DND-41 (cell line): ENCODE results near the gene C6orf89.

ENCODE experiments used
- ATAC-seq: fragments of 200-7000 bp; cut with Tn5 transposase; 3 replicates; pipeline ENCODE4 v1.9.1; 2021; ENCODE audit warnings: low read depth; ENCODE audit not compliant: insufficient read depth
- DNase-seq: peaks from one replicate; pipeline ENCODE4 v3.0.0-alpha.2; 2020
- H2AFZ ChIP-seq: 2 replicates; pipeline ENCODE4 v1.6.0; 2012; ENCODE audit warnings: low read depth, low read length
- H3K27ac ChIP-seq: 2 replicates; pipeline ENCODE4 v1.5.1; 2012; ENCODE audit warnings: low read length, inconsistent platforms
- H3K27me3 ChIP-seq: fragments of 200-600 bp; sonication (generic); 2 replicates; pipeline ENCODE4 v1.6.0; 2012; ENCODE audit warnings: low read length, mild to moderate bottlenecking, inconsistent platforms; ENCODE audit not compliant: insufficient read depth, poor library complexity
- H3K36me3 ChIP-seq: 2 replicates; pipeline ENCODE4 v1.5.1; 2012; ENCODE audit warnings: low read length, inconsistent platforms; ENCODE audit not compliant: insufficient read depth
- H3K4me1 ChIP-seq: 2 replicates; pipeline ENCODE4 v1.5.1; 2012; ENCODE audit warnings: mild to moderate bottlenecking, low read length; ENCODE audit not compliant: insufficient read depth
- H3K4me2 ChIP-seq: 2 replicates; pipeline ENCODE4 v1.6.0; 2012; ENCODE audit warnings: mild to moderate bottlenecking, moderate library complexity, low read length, inconsistent platforms; ENCODE audit not compliant: insufficient read depth
- H3K4me3 ChIP-seq, 2 experiments: fragments of 200-600 bp in 1 of 2; shearing (Covaris generic) in 1 of 2; 2 replicates each; pipeline ENCODE4 v1.5.1; 2012 to 2016; ENCODE audit warnings: inconsistent platforms in 2 of 2, low read length in 2 of 2, mild to moderate bottlenecking in 2 of 2, low read depth in 1 of 2, moderate library complexity in 1 of 2
- H3K79me2 ChIP-seq: 2 replicates; pipeline ENCODE4 v1.6.0; 2012; ENCODE audit warnings: low read length, inconsistent platforms; ENCODE audit not compliant: insufficient read depth
- H3K9ac ChIP-seq: 2 replicates; pipeline ENCODE4 v1.6.0; 2012; ENCODE audit warnings: low read depth, mild to moderate bottlenecking, inconsistent platforms, low read length, moderate library complexity
- H3K9me3 ChIP-seq: 2 replicates; pipeline ENCODE4 v1.5.1; 2012; ENCODE audit warnings: low read length, moderate library complexity, mild to moderate bottlenecking, inconsistent platforms; ENCODE audit not compliant: insufficient read depth, severe bottlenecking
- H4K20me1 ChIP-seq: 2 replicates; pipeline ENCODE4 v1.6.0; 2012; ENCODE audit warnings: low read length; ENCODE audit not compliant: insufficient read depth
- EZH2 ChIP-seq: IDR thresholded peaks from 3 replicates; pipeline ENCODE4 v1.6.1; 2012; ENCODE audit warnings: borderline replicate concordance, low read depth, mild to moderate bottlenecking, moderate library complexity, low read length, inconsistent platforms; ENCODE audit not compliant: severe bottlenecking
- TF ChIP-seq, protein P1 (sequence below): IDR thresholded peaks from 2 replicates; pipeline ENCODE4 v1.5.1; 2012; ENCODE audit warnings: borderline replicate concordance, low read length, moderate library complexity, mild to moderate bottlenecking; ENCODE audit not compliant: poor library complexity, severe bottlenecking; ENCODE audit errors: extremely low read depth

Gene C6orf89

DNA sequence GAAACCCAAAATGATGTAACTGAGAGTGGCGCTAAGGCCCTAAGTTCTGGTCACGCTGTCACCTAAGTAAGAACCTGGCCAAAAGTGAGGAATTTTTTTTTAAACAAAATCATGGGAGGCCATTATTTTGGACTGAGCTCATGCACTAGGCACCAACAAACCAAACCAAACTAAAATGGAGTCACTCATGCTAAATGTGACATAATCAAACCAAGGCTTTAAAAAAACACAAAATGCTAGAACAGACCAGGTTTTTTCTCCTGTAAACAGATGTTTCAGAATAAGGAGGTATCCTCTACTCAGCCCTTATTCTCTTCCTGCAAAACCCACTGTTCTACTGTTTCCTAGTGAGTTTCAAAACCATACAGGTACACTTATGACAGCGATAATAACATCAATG lies 1.1 kb upstream of the C6orf89 start:
- no peak overlapping the region for H3K4me2 ChIP-seq
- peaks cover 38% of the 10 kb centered on the region for H3K4me1 ChIP-seq
- no peak overlapping the region for H3K9ac ChIP-seq
- H3K79me2 ChIP-seq: peaks cover 37% of the 10 kb centered on the region
- no peaks in the 10 kb centered on the region for H3K36me3 ChIP-seq
- H3K27ac ChIP-seq: peak overlapping the region; percentile 97; the same call in 1 of the 2 replicates
- ATAC-seq: no peak
- peak overlapping the region; percentile 99; the same call in 1 of the 2 replicates for H2AFZ ChIP-seq
- no peak for DNase-seq
- H3K27me3 ChIP-seq: no peaks in the 10 kb centered on the region
- H3K9me3 ChIP-seq: peaks cover 3% of the 10 kb centered on the region
- H4K20me1 ChIP-seq: no peaks in the 10 kb centered on the region
- no peak overlapping the region for H3K4me3 ChIP-seq
- TF ChIP-seq, protein P1, sequence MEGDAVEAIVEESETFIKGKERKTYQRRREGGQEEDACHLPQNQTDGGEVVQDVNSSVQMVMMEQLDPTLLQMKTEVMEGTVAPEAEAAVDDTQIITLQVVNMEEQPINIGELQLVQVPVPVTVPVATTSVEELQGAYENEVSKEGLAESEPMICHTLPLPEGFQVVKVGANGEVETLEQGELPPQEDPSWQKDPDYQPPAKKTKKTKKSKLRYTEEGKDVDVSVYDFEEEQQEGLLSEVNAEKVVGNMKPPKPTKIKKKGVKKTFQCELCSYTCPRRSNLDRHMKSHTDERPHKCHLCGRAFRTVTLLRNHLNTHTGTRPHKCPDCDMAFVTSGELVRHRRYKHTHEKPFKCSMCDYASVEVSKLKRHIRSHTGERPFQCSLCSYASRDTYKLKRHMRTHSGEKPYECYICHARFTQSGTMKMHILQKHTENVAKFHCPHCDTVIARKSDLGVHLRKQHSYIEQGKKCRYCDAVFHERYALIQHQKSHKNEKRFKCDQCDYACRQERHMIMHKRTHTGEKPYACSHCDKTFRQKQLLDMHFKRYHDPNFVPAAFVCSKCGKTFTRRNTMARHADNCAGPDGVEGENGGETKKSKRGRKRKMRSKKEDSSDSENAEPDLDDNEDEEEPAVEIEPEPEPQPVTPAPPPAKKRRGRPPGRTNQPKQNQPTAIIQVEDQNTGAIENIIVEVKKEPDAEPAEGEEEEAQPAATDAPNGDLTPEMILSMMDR: no peak
- no peak for TF ChIP-seq EZH2

DNA sequence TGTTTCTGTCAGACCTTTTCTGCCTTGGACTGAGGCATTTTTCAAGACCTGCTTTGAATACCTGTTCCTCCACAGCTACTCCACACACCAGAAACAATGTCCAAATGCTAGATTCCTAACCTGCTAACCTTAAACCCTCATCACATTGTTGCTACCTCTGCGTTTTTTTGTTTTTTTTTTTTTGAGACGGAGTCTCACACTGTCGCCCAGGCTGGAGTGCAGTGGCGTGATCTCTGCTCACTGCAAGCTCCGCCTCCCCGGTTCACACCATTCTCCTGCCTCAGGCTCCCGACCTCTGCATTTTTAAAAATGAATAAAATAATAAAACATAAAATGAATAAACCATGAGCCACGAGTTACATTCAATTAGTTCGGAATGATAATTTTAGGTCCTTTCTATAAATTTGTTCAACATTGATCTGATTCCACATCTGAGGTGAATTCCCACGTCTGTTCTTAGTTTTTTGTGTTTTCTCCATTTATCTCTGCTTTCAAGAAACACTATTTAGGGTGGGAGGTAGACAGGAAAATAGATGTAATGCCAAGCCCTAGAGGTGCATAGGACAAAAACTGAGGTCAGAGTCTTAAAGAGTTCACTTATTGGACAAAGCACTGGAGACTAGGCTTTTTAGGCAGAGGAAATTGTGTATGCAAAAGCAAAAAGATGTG lies 1.3 kb downstream of the C6orf89 start:
- ATAC-seq: no peak
- no peak for TF ChIP-seq EZH2
- TF ChIP-seq, protein P1: no peak
- peaks cover 60% of the 10 kb centered on the region for H3K79me2 ChIP-seq

DNA sequence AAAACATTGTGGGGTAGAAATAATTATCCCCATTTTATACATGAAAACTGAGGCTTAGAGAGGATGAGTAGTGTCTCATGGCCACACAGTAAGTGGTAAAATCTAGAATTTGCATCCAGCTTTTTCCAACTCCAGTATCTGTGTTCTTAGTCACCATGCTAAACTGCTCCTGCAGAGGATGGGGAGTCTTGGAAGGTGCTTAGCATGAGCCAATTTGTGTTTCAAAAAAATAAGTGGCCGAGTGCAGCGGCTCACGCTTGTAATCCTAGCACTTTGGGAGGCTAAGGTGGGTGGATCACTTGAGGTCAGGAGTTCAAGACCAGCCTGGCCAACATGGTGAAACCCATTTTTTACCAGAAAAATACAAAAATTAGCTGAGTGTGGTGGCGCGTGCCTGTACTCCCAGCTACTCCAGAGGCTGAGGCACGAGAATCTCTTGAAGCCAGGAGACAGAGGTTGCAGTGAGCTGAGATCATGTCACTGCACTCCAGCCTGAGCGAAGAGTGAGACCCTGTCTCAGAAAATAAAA lies 2.4 kb downstream of the C6orf89 start:
- H3K27ac ChIP-seq: peak overlapping the region; percentile 91
- no peaks in the 10 kb centered on the region for H3K9me3 ChIP-seq
- no peaks in the 10 kb centered on the region for H4K20me1 ChIP-seq
- DNase-seq (no peak), ATAC-seq (no peak)
- no peaks in the 10 kb centered on the region for H3K27me3 ChIP-seq
- peaks cover 13% of the 10 kb centered on the region; the same call in 1 of the 2 replicates for H3K36me3 ChIP-seq
- peak overlapping the region; percentile 75 for H3K9ac ChIP-seq
- no peak for TF ChIP-seq EZH2
- TF ChIP-seq, protein P1: no peak
- H3K4me3 ChIP-seq: 0 out of 4 replicates have a peak overlapping the region, but pooled peaks of 1 of the 2 experiments have one; percentile 73
- H3K4me2 ChIP-seq: peak overlapping the region; percentile 60
- peaks cover 69% of the 10 kb centered on the region for H3K79me2 ChIP-seq
- no peak overlapping the region for H2AFZ ChIP-seq
- H3K4me1 ChIP-seq: peaks cover 41% of the 10 kb centered on the region

More for the DNA sequence above, 1.3 kb downstream of the C6orf89 start:
- H3K36me3 ChIP-seq: peaks cover 5% of the 10 kb centered on the region; the same call in 1 of the 2 replicates
- H4K20me1 ChIP-seq: no peaks in the 10 kb centered on the region
- peak overlapping the region; percentile 60 for H3K4me2 ChIP-seq
- peak overlapping the region; percentile 73 to 79 for H3K4me3 ChIP-seq
- peak overlapping the region; percentile 75 for H3K9ac ChIP-seq
- no peaks in the 10 kb centered on the region for H3K27me3 ChIP-seq
- no peaks in the 10 kb centered on the region for H3K9me3 ChIP-seq
- peak overlapping the region; percentile 79 for H2AFZ ChIP-seq
- H3K27ac ChIP-seq: peak overlapping the region; percentile 91
- H3K4me1 ChIP-seq: peaks cover 41% of the 10 kb centered on the region
- peak; percentile 59 for DNase-seq
